AG10803 (cell line): Measurements from ENCODE around the gene MED27.

Experiments used
- DNase-seq: peaks from one replicate; pipeline ENCODE4 v3.0.0; 2010; ENCODE audit warnings: low read depth
- H3K4me3 ChIP-seq: 2 replicates; pipeline ENCODE4 v1.5.1; 2011; ENCODE audit warnings: mild to moderate bottlenecking, low read length, control low read depth
- TF ChIP-seq, protein P1 (sequence below): conservative IDR thresholded peaks from 2 replicates; pipeline ENCODE4 v1.5.1; 2011; ENCODE audit warnings: mild to moderate bottlenecking, low read length, control low read depth, inconsistent platforms

MED27 gene

DNA sequence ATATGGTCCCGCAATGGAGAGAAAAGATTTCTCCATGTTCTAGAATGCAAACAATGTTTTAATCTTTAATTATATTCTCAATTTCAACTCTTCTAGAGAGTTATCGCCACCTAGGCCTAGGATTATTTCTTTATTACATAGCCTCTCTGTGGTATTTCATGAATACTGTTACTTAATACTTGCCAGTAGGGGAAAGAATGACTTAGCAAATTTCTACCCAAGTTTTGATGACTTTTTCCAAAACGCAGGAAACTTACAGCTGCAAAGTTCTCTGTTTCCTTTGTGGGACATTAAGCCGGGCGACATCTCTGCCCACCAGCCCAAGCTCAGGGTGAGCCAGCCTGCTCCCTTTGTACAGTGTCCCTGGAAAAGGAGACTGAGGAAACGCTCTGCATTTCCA, 73.8 kb downstream of the MED27 start:
- no peak overlapping the region for H3K4me3 ChIP-seq
- TF ChIP-seq, protein P1, sequence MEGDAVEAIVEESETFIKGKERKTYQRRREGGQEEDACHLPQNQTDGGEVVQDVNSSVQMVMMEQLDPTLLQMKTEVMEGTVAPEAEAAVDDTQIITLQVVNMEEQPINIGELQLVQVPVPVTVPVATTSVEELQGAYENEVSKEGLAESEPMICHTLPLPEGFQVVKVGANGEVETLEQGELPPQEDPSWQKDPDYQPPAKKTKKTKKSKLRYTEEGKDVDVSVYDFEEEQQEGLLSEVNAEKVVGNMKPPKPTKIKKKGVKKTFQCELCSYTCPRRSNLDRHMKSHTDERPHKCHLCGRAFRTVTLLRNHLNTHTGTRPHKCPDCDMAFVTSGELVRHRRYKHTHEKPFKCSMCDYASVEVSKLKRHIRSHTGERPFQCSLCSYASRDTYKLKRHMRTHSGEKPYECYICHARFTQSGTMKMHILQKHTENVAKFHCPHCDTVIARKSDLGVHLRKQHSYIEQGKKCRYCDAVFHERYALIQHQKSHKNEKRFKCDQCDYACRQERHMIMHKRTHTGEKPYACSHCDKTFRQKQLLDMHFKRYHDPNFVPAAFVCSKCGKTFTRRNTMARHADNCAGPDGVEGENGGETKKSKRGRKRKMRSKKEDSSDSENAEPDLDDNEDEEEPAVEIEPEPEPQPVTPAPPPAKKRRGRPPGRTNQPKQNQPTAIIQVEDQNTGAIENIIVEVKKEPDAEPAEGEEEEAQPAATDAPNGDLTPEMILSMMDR: no peak; the same call in 1 of the 2 replicates
- DNase-seq: peak; percentile 32

DNA sequence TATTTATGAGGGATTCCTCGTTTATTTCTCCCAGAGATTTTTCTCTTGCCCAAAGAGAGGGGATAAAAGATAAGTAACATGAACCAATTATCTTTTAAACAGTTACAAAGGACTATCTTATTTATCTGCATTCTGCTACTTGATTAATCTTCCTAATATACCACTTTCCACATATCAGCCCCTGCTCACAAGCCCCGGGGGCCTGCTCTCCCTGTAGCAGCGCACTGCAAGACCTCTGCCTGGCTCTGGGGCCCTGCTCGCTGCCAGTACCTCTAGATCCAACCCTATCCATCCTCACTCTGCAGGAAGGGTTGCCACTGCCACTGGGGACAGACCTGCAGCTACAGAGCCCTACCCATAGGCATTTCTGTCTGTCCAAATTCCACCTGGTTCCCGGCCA, 75.3 kb downstream of the MED27 start:
- TF ChIP-seq, protein P1: no peak
- no peak for DNase-seq
- no peak overlapping the region for H3K4me3 ChIP-seq

DNA sequence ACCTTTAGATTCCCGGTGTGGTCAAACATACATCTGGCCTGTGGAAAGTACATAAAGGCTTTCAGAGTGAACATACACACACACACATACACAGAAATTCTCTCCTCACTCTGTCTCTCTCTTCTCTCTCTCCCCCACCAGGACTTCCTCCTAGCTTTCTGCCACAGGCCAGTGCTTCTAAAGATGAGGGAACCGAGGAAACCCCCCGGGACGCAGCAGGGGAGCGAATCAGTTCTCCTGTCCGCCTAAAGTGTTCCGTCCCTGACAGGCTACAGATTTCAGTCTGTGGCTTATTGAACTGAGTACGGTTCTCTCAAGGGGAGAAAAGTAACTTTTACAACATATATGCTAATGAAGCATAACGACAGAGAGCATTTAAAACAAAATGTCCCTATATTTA, 75.8 kb downstream of the MED27 start:
- no peak for DNase-seq
- TF ChIP-seq, protein P1: no peak
- no peak overlapping the region for H3K4me3 ChIP-seq

DNA sequence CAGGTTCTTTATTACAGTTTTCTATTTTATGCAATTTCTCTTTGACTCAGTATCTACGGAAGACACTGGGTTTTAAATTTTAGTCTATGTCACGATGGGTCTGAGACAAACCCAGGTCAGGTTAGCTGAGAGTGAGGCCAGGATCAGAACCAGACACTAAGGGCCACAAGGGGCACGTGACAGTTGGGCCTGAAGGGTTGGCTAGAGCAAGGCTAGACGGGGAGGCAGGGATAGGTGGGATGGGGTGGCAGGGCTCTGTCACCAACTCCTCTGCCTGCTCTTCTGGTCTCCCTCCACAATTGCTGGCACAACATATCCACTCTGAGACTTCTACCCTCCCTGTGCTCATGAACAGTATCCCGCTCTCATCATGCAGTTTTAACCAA, 76.4 kb downstream of the MED27 start:
- H3K4me3 ChIP-seq: no peak overlapping the region
- TF ChIP-seq, protein P1: no peak
- DNase-seq: no peak

DNA sequence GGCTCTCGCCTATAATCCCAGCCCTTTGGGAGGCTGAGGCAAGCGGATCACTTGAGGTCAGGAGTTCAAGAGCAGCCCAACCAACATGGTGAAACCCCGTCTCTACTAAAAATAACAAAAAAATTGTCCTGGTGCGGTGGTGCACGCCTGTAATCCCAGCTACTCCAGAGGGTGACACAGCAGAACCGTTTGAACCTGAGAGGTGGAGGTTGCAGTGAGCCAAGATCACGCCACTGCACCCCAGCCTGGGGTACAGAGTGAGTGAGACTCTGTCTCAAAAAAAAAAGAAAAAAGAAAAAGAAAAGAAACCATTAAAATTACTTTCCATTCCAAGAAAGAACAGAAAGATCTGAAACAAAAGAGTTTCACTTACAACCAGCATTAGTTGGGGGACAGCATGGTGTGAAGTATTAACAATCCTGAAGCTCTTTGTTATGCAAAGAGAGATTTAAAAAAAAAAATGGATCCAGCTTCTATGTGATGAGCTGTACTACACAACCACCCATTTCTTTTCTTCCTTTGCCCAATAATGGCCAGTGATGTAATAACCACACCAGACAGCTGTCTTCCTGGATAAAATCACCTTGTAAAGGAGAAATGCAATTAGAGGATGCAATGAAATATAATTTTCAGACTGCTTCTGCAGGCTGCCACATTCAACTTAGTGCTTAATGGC, 76.9 kb downstream of the MED27 start:
- H3K4me3 ChIP-seq: no peak overlapping the region
- TF ChIP-seq, protein P1: no peak
- DNase-seq: no peak

DNA sequence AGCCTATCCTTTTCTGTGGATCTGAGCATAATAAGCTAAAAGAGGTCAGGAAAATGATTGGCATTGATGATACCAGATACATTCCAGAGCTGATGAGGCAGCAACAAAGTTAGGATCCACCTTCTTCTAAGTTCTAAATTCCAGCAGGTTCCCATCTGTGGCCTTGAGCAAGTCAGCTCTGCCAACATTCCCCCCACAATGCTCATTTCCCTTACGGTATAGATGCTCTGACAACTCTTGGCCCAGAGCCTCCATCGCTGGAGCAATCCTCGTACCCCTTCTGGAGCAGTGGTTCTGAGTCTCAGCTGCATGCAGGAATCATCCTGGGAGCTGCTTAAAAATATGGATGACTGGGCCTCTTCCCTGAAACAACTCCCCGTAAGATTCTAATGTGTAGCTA, 78.1 kb downstream of the MED27 start:
- no peak for DNase-seq
- TF ChIP-seq, protein P1: no peak

DNA sequence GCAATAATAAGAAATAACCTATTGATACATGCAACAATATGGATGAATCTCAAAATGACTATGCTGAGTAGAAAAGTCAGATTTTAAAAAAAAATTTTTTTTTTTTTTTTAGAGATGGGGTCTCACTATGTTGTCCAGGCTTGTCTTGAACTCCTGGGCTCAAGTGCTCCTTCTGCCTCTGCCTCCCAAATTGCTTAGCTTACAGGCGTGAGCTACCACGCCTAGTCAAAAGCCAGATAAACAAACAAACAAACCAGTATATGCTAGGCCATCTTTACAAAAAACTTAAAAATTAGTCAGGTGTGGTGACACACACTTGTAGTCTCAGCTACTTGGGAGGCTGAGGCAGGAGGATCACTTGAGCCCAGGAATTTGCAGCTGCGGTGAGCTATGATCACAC, 79.0 kb downstream of the MED27 start:
- no peak for DNase-seq
- TF ChIP-seq, protein P1: no peak
- no peak overlapping the region for H3K4me3 ChIP-seq

More for the DNA sequence above, 78.1 kb downstream of the MED27 start:
- no peak overlapping the region for H3K4me3 ChIP-seq
